Stimulated activated CD8-positive, alpha-beta memory T cell treated with anti-CD3 and anti-CD28 coated beads, Interleukin-4, amount 100 ng/mL, for 4 hours (primary cell): ENCODE measurements around the gene GPC6.

ENCODE experiments used
- DNase-seq, 2 donors: peaks; one replicate each; pipeline ENCODE4 v3.0.0-alpha.2; 2020; ENCODE audit warnings: low read depth in 2 of 2, low spot score in 1 of 2

The GPC6 gene

DNA sequence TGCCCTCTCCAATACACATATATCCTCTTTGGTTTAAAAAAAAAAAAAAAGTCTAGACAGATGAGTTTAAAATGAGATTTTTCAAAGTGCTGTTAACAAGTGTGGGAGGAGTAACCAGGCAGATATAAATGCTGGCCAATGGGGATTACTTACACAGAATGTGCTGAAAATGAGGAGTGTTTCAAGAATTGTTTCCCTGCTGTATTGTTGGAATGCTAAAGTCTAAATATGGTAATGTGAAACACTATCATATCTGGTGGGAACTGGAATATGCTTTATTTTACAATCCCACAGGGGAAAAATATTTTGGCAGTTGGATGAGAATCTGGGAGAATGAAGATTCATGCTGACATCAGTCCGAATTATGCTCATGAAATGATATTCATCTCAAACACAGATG lies 1002.2 kb downstream of the GPC6 start:
- no peak for DNase-seq

DNA sequence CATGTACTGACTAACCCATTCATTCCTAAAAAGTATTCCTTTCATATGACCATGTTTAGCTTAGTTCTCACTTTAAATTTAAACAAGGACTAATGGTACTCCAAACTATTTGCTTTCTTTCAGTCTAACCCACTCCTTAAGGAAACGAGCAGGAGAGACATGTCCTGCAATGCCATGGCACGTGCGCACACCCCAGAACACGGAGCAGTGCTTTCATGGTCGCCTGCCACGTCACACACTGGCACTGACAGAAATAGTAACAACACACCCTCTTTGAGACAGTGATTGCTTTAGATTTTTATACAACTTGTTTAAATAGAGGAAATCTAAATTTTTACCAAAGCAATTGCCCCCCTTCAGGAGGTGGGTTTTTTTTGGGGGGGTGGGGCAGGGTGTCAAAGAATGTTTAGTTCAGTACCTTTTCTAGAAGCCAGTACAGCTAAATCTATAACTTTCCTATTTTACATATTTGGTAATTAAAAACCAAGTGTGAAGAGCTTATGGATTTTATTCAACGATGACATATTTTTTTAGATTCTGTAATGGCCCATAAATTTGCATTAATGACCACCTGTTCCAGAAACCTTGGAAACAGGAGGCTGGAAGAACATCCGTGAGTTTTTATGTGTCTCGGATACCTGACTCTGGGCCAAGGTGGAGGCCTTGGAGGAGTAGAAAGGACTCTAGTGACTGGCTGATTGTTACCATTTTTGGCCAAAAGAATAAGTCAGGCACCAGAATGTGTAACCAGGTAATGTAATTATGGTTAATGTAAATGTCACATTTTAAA lies 1005.7 kb downstream of the GPC6 start:
- no peak for DNase-seq

DNA sequence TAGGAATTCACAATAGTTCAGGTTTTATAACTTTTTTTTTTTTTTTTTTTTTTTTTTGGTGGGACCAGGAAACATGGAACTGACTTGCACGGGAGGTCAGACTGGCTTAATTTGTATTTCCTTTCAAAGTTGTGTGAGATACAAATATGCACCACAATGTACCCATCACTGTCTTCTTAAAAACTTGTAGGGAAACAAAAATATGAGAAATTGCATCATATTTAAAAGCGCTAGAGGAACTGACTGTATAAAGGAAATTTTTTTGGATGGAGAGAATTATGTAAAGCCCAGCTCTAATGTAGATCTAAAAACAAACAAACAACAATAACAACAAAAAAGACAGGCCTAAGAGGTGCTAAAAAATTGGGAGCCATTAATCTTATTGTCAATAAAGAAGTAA lies 1006.3 kb downstream of the GPC6 start:
- no peak for DNase-seq

DNA sequence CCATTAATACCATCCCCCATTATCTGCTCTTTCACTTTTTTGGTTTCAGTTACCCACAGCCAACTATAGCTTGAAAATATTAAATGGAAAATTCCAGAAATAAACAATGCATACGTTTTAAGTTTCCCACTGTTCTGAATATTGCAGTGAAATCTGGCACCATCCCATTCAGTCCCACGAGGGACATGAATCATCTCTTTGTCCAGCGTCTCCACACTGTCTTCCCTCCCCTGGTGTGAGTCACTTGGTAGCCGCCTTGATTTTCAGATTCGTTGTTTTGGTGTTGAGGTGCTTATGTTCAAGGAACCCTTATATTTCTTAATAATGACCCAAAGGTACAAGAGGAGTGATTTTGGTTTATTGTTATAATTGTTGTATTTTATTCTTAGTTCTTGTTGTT lies 1006.8 kb downstream of the GPC6 start:
- no peak for DNase-seq

- DNase-seq, result no peak
Observed at GRCh38 chr13:94233837-94234236, 1007.2 kb downstream of the GPC6 start.

DNA sequence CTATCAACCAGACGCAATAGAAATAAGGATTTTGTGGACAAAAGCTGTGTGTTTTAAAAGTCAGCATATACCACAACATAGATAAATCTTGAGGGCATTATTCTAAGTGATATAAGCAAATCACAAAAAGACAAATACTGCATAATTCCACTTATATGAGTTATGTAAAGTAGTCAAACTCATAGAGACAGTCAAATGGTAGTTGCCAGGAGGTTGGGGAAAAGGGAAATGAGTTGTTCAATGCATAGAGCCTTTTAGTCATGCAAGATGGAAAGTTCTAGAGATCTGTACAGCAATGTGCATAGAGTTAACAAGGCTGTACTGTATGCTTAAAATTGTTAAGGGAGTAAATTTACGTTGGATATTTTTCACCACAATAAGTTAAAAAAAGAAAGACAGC lies 1008.1 kb downstream of the GPC6 start:
- DNase-seq, result no peak

- no peak for DNase-seq
Observed at GRCh38 chr13:94236132-94236531, 1009.5 kb downstream of the GPC6 start.

DNA sequence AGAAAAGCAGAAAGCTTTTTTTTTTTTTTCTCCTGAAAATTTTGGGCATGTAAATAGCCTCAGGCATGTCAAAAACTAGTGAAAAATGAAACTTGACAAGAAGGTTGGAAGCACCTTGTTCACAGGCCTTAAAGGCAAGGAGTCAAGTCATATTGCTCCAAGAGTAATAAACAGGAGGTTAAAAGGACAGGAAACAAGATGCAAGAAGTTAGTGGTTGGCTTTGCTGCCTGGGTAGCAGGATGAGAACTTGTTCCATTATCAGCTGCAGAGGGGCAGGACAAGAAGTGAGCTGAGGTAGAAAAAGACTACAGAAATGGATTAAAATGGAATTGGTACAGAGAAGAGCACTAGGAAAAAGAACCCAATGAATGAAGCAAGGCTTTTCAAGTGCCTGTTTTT lies 1010.3 kb downstream of the GPC6 start:
- DNase-seq, result no peak

DNA sequence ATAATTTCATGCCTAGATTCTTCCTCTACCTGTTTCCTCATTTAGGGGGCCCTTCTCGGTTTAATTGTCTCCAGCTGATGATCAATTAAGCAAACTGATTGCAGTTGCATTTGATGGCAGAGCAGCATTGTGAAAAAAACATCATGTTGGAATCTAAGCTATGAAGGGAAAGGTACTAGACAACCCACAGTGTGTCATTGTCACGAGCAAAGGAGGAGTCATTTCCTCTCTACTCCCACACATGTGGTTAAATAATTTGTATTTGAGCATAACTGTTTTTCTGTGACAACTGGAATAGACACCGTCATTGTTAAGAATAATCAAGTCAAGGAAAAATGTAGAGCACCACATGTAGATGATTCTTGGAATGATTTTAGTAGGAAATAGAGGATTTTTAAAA lies 1012.5 kb downstream of the GPC6 start:
- DNase-seq, result no peak

- DNase-seq, result no peak
Observed at GRCh38 chr13:94242554-94242953, 1015.9 kb downstream of the GPC6 start.

DNA sequence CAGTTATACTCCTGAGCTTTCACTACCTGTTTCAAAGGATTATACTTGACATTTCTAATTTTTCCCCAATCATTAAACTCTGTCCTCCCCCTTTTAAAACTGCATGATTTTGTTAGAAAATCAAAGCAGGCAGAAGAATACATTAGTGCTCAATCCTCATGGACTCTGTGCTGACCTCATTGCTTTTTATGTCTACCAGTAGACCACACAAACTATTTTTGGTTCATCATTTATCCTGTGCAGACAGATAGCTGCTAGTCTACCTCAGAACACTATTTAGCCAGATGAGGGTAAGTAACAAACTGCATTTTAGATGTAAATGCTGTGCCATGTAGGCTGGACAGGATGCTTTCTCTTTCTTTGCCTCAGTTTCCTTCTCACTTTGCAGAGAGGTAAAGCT lies 1016.9 kb downstream of the GPC6 start:
- DNase-seq, result no peak

DNA sequence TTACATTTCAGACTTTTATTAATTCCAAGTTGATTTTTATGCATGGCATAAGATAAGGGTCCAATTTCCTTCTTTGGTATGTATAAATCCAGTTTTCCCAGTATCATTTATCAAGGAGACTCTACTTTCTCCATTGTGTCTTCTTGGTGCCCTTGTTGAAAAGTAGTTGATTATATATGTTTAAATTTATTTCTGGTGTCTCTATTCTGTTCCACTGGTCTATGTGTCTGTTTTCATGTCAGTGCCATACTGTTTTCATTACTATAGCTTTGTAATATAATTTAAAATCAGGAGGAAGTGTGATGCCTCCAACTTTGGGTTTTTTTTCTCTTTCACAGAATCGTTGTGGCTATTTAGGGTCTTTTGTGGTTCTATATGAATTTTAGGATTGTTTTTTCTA lies 1019.9 kb downstream of the GPC6 start:
- no peak for DNase-seq

GRCh38 chr13:94247890-94248289 lies 1021.3 kb downstream of the GPC6 start:
- DNase-seq, result no peak

- DNase-seq, result no peak
Observed at GRCh38 chr13:94248454-94249228, 1022.0 kb downstream of the GPC6 start.

GRCh38 chr13:94249512-94249911 lies 1022.9 kb downstream of the GPC6 start:
- no peak for DNase-seq

DNA sequence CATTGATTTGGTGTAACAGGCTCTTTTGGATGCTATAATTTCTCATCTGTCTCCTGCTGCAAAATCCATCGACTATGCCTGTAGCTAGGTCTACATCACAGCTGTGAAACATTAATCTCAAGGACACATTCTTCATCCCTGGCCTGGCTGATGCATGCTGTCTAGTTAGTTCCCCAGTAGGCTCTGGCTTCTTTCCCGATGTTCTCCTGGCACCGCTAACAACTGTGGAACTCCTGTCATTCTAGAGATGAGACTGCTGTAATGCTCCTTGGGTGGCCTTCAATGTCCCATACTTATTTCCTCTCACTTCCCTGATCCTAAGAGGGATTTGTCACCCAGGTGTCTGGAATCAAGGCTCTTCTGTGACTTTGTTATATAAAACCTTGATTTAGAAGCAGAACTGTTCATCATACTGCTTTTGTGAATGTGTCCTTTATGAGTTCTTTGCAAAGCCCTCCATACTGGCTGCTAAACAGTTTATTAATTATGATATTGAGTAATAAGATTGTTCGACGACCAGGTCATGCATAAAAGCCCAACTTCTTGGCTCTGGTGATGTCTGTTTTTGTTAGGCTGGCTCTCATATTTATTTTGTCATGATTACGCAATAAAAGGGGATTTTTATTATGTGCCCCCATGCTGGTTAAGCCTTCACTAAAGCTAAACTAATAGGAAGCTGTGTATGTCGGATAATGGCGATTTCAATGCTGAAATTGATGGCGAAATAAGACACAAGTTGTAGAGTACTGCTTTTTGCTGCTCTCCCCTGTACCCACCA lies 1025.4 kb downstream of the GPC6 start:
- no peak for DNase-seq

- DNase-seq, result no peak
Observed at GRCh38 chr13:94254737-94255136, 1028.1 kb downstream of the GPC6 start.

DNA sequence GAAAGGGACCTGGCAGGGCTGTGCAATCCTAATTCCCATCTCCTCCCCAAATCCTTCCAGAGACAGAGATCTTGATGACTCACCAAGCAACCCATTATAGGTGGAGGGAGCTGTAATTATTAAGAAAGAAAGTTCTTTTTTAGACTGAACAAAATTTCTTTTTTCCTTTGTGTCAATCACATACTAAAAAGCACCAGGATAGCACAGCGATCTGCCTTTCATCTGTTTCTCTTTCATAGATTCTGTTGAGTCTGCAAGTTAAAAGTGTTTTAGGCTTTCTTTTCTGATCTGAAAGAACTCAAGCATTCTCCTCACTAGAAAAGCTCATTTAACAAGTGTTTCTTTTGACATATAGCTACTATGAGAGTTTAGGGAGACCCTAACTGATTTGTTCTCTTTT lies 1030.1 kb downstream of the GPC6 start:
- DNase-seq, result no peak

DNA sequence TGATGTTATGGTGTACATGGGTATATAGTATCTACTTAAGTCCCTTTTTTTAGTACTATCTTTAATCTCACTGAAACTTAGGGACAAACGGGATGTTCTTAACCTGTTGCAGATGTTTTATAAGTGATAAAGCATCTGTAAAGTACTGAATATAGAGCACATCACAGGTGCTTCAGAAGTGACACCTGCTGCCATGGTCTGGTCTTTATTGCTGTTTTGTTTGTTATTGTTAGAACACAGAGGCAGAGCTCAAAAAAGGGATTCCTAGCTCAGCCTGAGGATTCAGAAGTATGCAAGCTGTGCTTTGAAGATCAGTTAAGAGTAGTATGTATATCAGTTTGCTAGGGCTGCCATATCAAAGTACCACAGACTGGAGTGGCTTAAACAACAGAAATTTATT lies 1033.4 kb downstream of the GPC6 start:
- no peak for DNase-seq

- no peak for DNase-seq
Observed at GRCh38 chr13:94261163-94261562, 1034.6 kb downstream of the GPC6 start.

- no peak for DNase-seq
Observed at GRCh38 chr13:94263038-94263437, 1036.4 kb downstream of the GPC6 start.
